SH-SY5Y (cell line): ENCODE measurements around the gene KRTCAP3.

Experiments used
- GATA2 ChIP-seq: IDR thresholded peaks from 2 replicates; pipeline ENCODE4 v1.6.1; 2011; ENCODE audit warnings: mild to moderate bottlenecking, low read depth, low read length
- GATA3 ChIP-seq: IDR thresholded peaks from 2 replicates; pipeline ENCODE4 v1.6.1; 2011; ENCODE audit warnings: low read depth, mild to moderate bottlenecking, low read length, moderate library complexity

GRCh38 chr2:27471961-27472360 lies 29.8 kb downstream of the KRTCAP3 start:
- TF ChIP-seq GATA2 (no peak), GATA3 (no peak)
